ENCODE data around the gene SMIM5.

Gene SMIM5

GRCh38 chr17:75645501-75645888, 12.3 kb downstream of the SMIM5 start:
- TF ChIP-seq, protein P1, sequence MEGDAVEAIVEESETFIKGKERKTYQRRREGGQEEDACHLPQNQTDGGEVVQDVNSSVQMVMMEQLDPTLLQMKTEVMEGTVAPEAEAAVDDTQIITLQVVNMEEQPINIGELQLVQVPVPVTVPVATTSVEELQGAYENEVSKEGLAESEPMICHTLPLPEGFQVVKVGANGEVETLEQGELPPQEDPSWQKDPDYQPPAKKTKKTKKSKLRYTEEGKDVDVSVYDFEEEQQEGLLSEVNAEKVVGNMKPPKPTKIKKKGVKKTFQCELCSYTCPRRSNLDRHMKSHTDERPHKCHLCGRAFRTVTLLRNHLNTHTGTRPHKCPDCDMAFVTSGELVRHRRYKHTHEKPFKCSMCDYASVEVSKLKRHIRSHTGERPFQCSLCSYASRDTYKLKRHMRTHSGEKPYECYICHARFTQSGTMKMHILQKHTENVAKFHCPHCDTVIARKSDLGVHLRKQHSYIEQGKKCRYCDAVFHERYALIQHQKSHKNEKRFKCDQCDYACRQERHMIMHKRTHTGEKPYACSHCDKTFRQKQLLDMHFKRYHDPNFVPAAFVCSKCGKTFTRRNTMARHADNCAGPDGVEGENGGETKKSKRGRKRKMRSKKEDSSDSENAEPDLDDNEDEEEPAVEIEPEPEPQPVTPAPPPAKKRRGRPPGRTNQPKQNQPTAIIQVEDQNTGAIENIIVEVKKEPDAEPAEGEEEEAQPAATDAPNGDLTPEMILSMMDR (IDR thresholded peaks at IDR 0.05; ENCODE audit: borderline replicate concordance, insufficient read depth, low read depth, low read length), result no peak
- H3K4me3 ChIP-seq (ENCODE audit: low read depth, low read length), result no peak overlapping the region

- TF ChIP-seq, protein P1 (IDR thresholded peaks at IDR 0.05; ENCODE audit: borderline replicate concordance, insufficient read depth, low read depth, low read length), result no peak
- no peak overlapping the region for H3K4me3 ChIP-seq (ENCODE audit: low read depth, low read length)
These were observed 12.8 kb downstream of the SMIM5 start for GRCh38 chr17:75645889-75646637.

- H3K4me3 ChIP-seq (ENCODE audit: low read depth, low read length), result no peak overlapping the region
- TF ChIP-seq, protein P1 (IDR thresholded peaks at IDR 0.05; ENCODE audit: borderline replicate concordance, insufficient read depth, low read depth, low read length), result no peak
These were observed 13.4 kb downstream of the SMIM5 start for GRCh38 chr17:75646638-75646992.

DNA sequence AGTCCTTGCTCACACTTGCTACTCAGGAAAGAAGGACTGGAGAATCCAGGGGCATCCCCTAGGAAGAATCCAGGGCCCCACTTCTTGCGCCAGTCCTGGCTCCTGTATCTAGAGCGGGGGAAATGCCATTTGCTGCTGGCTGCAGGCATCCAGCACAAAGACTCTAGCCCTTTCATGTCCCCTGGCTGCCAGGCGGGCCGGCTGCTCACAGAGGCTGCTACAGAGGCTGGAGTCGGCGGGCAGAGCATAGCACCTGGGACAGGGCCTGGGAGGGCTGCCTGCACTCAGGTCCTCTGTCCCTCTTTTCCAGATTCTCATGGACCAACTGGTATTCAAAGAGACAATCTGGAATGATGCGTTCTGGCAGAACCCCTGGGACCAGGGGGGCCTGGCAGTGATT, 13.8 kb downstream of the SMIM5 start:
- no peak overlapping the region for H3K4me3 ChIP-seq (ENCODE audit: low read depth, low read length)
- TF ChIP-seq, protein P1 (IDR thresholded peaks at IDR 0.05; ENCODE audit: borderline replicate concordance, insufficient read depth, low read depth, low read length), result no peak

DNA sequence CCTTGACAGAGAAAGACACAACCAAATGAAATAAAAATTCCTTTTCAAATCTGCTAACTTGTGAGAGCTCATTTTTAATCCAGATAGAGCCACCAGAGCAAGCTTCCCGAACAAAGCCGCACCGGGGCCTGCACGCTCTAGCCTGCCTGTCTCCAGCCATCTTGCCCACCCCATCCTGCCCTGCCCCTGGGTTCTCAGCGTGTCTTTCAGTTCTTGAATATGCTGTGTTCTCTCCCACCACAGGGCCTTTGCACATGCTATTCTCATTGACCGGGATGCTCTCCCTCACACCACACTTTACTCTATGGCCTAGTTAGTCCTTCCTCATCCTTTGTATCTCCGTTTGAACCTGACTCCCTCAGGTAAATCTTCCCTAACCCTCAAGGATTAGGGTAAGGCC, 14.7 kb downstream of the SMIM5 start:
- TF ChIP-seq, protein P1 (IDR thresholded peaks at IDR 0.05; ENCODE audit: borderline replicate concordance, insufficient read depth, low read depth, low read length), result no peak
- H3K4me3 ChIP-seq (ENCODE audit: low read depth, low read length), result no peak overlapping the region

- no peak overlapping the region for H3K4me3 ChIP-seq (ENCODE audit: low read depth, low read length)
- TF ChIP-seq, protein P1 (IDR thresholded peaks at IDR 0.05; ENCODE audit: borderline replicate concordance, insufficient read depth, low read depth, low read length), result no peak
These were observed 16.5 kb downstream of the SMIM5 start for GRCh38 chr17:75649687-75650086.

DNA sequence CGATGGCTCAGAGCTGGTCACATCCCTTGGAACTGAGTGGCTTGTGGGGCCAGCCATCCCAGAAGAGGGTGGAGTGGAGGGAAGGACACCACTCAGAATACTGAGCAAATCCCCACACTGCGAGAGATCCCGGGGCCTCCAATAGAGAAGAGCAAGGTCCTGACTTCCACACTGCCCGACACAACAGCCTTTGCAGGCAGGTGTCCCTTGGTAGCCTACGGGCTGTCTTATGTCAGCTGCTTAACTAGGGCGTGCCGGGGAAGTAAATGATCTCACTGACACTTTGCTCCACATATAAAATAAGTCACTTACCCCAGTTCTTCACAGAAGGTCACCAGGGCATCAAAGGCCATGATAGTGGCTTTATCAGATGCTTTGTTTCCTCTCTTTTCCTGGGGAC, 17.6 kb downstream of the SMIM5 start:
- TF ChIP-seq, protein P1 (IDR thresholded peaks at IDR 0.05; ENCODE audit: borderline replicate concordance, insufficient read depth, low read depth, low read length), result no peak

More for the DNA sequence above, 17.6 kb downstream of the SMIM5 start:
- H3K4me3 ChIP-seq (ENCODE audit: low read depth, low read length), result no peak overlapping the region

Data from GM12875 (cell line).